ENCODE measurements around the gene HNF4A. TPM values are rescaled to one million over a fixed set of nuclear protein-coding genes. Genes with fewer than 3 reads are reported as not detected.

Gene HNF4A
- total and polyA plus RNA-seq, 2 of the 13 experiments (the other 11 are each of a cell fraction or from before 2014, with no cell fraction given) = 80.9 to 169 TPM

DNA sequence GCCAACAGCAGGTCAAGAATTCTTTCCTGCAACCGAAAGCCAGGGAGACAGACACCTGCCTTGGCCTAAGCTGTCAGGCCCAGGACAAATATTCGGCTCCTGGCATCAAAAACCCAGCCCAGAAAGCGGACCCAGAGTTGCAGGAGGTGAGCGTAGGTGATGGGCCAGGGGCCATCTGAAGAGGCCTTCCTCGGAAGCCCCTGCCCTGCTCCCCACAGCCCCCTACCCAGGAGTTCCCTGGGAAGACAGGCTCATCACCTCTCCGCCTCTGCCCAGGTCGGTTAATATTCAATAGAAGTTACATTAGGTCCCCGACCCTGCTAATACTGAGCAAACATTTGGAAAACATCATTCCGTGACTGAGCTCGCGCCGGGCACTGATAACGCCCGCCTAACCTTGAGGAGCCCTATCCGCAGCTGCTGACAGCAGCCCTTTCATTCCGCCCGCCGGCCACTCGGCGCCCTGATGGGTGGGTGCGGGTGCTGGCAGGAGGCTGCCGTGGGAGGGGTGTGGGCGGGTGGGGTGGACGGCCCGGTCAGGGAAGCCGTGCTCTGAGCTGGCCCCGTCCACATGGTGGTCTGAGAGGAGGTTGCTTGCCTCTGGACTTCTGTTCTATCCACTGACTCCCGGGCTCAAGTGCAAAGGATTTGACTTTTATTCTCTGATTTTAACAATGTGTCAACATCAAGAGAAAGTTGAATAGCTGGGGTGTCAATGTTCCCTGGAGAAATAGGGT, 55.7 kb downstream of the HNF4A start (continued):
- no peak; the same call in 1 of the 2 replicates for TF ChIP-seq ZNF839 (CRISPR knock-in tag; IDR thresholded peaks at IDR 0.05; ENCODE audit: borderline replicate concordance)
- no peak for TF ChIP-seq GPN1 (CRISPR knock-in tag; IDR thresholded peaks at IDR 0.05; ENCODE audit: borderline replicate concordance)
- no peak for TF ChIP-seq GZF1 (CRISPR knock-in tag; IDR thresholded peaks at IDR 0.05)
- no peak; the same call in 1 of the 2 replicates for TF ChIP-seq ZFP36L1 (CRISPR knock-in tag; IDR thresholded peaks at IDR 0.05)
- peak; percentile 91; the same call in 1 of the 2 replicates for TF ChIP-seq ZBTB20 (CRISPR knock-in tag; IDR thresholded peaks at IDR 0.05; ENCODE audit: borderline replicate concordance, low read depth)
- TF ChIP-seq PTBP1 (IDR thresholded peaks at IDR 0.05; ENCODE audit: low read depth, low read length, poor library complexity, severe bottlenecking) = peak; percentile 74
- no peak for TF ChIP-seq GTF2F1 (IDR thresholded peaks at IDR 0.05; ENCODE audit: low read length)
- TF ChIP-seq, protein P1, sequence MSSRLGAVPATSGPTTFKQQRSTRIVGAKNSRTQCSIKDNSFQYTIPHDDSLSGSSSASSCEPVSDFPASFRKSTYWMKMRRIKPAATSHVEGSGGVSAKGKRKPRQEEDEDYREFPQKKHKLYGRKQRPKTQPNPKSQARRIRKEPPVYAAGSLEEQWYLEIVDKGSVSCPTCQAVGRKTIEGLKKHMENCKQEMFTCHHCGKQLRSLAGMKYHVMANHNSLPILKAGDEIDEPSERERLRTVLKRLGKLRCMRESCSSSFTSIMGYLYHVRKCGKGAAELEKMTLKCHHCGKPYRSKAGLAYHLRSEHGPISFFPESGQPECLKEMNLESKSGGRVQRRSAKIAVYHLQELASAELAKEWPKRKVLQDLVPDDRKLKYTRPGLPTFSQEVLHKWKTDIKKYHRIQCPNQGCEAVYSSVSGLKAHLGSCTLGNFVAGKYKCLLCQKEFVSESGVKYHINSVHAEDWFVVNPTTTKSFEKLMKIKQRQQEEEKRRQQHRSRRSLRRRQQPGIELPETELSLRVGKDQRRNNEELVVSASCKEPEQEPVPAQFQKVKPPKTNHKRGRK (CRISPR knock-in tag; IDR thresholded peaks at IDR 0.05) = no peak
- no peak for TF ChIP-seq CBX2 (IDR thresholded peaks at IDR 0.05; ENCODE audit: low read depth, low read length)
- TF ChIP-seq CBX2 (CRISPR knock-in tag; IDR thresholded peaks at IDR 0.05; ENCODE audit: low read depth) = no peak
- TF ChIP-seq NBN (conservative IDR thresholded peaks at IDR 0.05) = no peak
- no peak for TF ChIP-seq JARID2 (CRISPR knock-in tag; IDR thresholded peaks at IDR 0.05; ENCODE audit: insufficient replicate concordance)
- TF ChIP-seq PCBP1 (IDR thresholded peaks at IDR 0.05; ENCODE audit: borderline replicate concordance, low read depth, low read length) = no peak
- no peak for TF ChIP-seq ZNF282 (IDR thresholded peaks at IDR 0.05; ENCODE audit: partially characterized antibody)
- TF ChIP-seq, protein P2, sequence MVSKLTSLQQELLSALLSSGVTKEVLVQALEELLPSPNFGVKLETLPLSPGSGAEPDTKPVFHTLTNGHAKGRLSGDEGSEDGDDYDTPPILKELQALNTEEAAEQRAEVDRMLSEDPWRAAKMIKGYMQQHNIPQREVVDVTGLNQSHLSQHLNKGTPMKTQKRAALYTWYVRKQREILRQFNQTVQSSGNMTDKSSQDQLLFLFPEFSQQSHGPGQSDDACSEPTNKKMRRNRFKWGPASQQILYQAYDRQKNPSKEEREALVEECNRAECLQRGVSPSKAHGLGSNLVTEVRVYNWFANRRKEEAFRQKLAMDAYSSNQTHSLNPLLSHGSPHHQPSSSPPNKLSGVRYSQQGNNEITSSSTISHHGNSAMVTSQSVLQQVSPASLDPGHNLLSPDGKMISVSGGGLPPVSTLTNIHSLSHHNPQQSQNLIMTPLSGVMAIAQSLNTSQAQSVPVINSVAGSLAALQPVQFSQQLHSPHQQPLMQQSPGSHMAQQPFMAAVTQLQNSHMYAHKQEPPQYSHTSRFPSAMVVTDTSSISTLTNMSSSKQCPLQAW (CRISPR knock-in tag; IDR thresholded peaks at IDR 0.05) = peak; percentile 99
- peak; percentile 75; the same call in 1 of the 2 replicates for TF ChIP-seq ZNF335 (CRISPR knock-in tag; IDR thresholded peaks at IDR 0.05)
- no peak for TF ChIP-seq DNMT1 (CRISPR knock-in tag; IDR thresholded peaks at IDR 0.05)
- TF ChIP-seq ZNF556 (CRISPR knock-in tag; IDR thresholded peaks at IDR 0.05; ENCODE audit: borderline replicate concordance) = peak; percentile 94
- no peak for TF ChIP-seq ZNF30 (CRISPR knock-in tag; IDR thresholded peaks at IDR 0.05)
- TF ChIP-seq TP53 (CRISPR knock-in tag; conservative IDR thresholded peaks at IDR 0.05) = 0 out of 2 replicates have a peak, but pooled peaks have one; percentile 78
- peak; percentile 12; the same call in 1 of the 2 replicates for TF ChIP-seq RBAK (CRISPR knock-in tag; IDR thresholded peaks at IDR 0.05)
- no peak for TF ChIP-seq ZNF354B (CRISPR knock-in tag; IDR thresholded peaks at IDR 0.05)
- TF ChIP-seq, protein P3, sequence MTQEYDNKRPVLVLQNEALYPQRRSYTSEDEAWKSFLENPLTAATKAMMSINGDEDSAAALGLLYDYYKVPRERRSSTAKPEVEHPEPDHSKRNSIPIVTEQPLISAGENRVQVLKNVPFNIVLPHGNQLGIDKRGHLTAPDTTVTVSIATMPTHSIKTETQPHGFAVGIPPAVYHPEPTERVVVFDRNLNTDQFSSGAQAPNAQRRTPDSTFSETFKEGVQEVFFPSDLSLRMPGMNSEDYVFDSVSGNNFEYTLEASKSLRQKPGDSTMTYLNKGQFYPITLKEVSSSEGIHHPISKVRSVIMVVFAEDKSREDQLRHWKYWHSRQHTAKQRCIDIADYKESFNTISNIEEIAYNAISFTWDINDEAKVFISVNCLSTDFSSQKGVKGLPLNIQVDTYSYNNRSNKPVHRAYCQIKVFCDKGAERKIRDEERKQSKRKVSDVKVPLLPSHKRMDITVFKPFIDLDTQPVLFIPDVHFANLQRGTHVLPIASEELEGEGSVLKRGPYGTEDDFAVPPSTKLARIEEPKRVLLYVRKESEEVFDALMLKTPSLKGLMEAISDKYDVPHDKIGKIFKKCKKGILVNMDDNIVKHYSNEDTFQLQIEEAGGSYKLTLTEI (CRISPR knock-in tag; conservative IDR thresholded peaks at IDR 0.05) = no peak
- no peak for TF ChIP-seq MAFG (CRISPR knock-in tag; IDR thresholded peaks at IDR 0.05)
- peak; percentile 90 for TF ChIP-seq CREM (IDR thresholded peaks at IDR 0.05)
- no peak for TF ChIP-seq CREM (CRISPR knock-in tag; IDR thresholded peaks at IDR 0.05)
- TF ChIP-seq SP4 (CRISPR knock-in tag; IDR thresholded peaks at IDR 0.05) = no peak
- TF ChIP-seq ADNP (CRISPR knock-in tag; IDR thresholded peaks at IDR 0.05) = no peak
